BLaER1 treated with 17β-estradiol and CSF1 and Interleukin-3, amounts not matched to agents 10 nM and 100 nM (cell line): ENCODE results near the gene DYNLRB1.

Experiments used
- H3K27ac ChIP-seq, 11 experiments: shearing (Covaris generic); formaldehyde crosslinking; 2 replicates each; pipeline ENCODE4 v1.8.1; 2022
- H3K27me3 ChIP-seq, 11 experiments: shearing (Covaris generic); formaldehyde crosslinking; 2 replicates each; pipeline ENCODE4 v1.8.1; 2022
- H3K36me3 ChIP-seq, 11 experiments: shearing (Covaris generic); formaldehyde crosslinking; 2 replicates each; pipeline ENCODE4 v1.8.1; 2022
- H3K4me1 ChIP-seq, 10 experiments: shearing (Covaris generic); formaldehyde crosslinking; 2 replicates each; pipeline ENCODE4 v1.8.1; 2022
- H3K4me2 ChIP-seq, 11 experiments: shearing (Covaris generic); formaldehyde crosslinking; 2 replicates each; pipeline ENCODE4 v1.8.1; 2022
- H3K4me3 ChIP-seq, 10 experiments: shearing (Covaris generic); formaldehyde crosslinking; 2 replicates each; pipeline ENCODE4 v1.8.1; 2022
- H3K9ac ChIP-seq, 11 experiments: shearing (Covaris generic); formaldehyde crosslinking; 2 replicates each; pipeline ENCODE4 v1.8.1; 2022
- H3K9me3 ChIP-seq, 11 experiments: shearing (Covaris generic); formaldehyde crosslinking; replicated peaks in 1 of 11; 2 replicates each; pipeline ENCODE4 v1.8.1; 2022
- H4K20me1 ChIP-seq, 11 experiments: shearing (Covaris generic); formaldehyde crosslinking; 2 replicates each; pipeline ENCODE4 v1.8.1; 2022
- Cebpa-rat ChIP-seq, 11 experiments: shearing (Covaris generic); IDR thresholded peaks; 2 replicates each; pipeline ENCODE4 v1.8.1; 2022

The DYNLRB1 gene

DNA sequence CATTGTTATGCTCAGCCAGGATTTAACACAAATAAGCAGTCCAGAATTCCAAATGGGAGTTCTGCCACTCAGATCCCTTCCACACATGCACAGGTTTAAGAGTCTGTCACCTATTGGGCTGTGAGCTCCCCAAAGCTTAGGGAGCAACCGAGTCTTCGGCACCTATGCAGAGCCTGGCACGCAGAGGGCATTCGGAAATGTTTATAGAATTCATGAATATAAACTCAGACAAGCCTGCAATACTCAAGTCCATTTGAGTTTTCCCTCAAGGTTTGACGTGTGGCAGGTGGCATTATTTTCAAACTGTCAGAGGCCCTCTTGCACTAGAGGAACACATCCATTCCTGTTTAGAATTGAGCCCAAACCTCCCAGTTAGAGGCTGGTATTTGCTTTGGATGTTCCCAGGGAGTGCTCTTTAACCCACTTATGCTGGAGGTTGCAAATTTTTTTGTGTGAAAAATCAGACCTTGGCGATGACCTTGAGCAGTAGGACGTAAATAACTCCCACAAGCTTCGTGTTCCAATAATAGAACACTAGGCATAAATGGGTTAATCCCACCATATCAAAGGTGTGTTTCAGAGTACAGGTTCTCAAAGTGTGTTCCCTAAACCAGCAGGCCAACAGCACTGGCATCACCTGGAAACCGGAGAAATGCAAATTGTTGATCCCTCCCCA lies 70.4 kb downstream of the DYNLRB1 start:
- Histone ChIP-seq H3K27me3 (no peaks in the 10 kb centered on the region), H3K4me1 (peaks cover 0 to 23% (median 13%) of the 10 kb centered on the region in 10 experiments; a peak in 14 of 20 replicates), H3K27ac (no peak overlapping the region), H3K4me3 (no peak overlapping the region), H3K9ac (no peak overlapping the region), H4K20me1 (no peaks in the 10 kb centered on the region), H3K36me3 (peaks cover 20 to 70% (median 52%) of the 10 kb centered on the region in 11 experiments), H3K9me3 (no peaks in the 10 kb centered on the region), H3K4me2 (no peak overlapping the region)
- no peak for TF ChIP-seq Cebpa-rat (IDR thresholded peaks at IDR 0.05)
